ENCODE results near the gene ENTPD6.

DNA sequence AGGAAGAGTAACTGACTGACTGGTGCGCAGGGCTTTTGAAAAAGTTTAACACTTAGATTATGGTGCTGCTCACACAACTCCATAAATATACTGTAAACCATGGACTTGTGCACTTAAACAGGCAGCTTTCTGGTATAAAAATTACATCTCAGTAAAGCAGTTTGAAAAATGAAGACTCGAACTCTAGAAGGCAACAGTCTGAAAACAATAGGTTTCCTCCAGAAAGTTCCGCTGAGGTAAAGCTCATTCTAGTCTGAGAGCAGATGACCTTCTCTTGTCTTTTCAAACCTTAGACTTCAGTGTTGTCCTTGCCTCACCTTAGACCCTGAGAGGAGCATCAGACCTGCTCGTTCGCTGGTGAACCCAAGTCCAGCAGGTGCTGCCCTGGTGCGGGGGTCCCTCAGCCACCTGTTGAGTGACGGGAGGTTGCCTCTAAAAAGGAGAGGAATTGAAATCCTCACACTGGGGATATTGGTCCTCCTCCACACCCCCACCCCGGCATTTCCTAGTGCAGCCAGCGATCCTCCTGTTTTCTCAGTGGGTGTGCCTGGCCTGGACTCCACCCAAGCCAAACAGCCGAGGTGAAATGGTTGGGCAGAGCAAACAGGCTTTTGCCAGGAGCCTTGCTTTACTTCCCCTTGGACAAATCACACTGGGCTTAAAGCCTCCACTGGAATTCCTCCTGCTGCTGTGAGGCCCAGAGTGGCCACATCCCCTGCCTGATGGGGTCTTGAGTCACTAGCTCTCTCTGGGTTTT is 37.7 kb downstream of the ENTPD6 start:
- TF ChIP-seq, protein P1, sequence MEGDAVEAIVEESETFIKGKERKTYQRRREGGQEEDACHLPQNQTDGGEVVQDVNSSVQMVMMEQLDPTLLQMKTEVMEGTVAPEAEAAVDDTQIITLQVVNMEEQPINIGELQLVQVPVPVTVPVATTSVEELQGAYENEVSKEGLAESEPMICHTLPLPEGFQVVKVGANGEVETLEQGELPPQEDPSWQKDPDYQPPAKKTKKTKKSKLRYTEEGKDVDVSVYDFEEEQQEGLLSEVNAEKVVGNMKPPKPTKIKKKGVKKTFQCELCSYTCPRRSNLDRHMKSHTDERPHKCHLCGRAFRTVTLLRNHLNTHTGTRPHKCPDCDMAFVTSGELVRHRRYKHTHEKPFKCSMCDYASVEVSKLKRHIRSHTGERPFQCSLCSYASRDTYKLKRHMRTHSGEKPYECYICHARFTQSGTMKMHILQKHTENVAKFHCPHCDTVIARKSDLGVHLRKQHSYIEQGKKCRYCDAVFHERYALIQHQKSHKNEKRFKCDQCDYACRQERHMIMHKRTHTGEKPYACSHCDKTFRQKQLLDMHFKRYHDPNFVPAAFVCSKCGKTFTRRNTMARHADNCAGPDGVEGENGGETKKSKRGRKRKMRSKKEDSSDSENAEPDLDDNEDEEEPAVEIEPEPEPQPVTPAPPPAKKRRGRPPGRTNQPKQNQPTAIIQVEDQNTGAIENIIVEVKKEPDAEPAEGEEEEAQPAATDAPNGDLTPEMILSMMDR (IDR thresholded peaks at IDR 0.05), result no peak
- TF ChIP-seq POLR2A (IDR thresholded peaks at IDR 0.05), result no peak

All from right lobe of liver (tissue), 4 donors.